ENCODE results near the gene MSL1. TPM values are rescaled to one million over a fixed set of nuclear protein-coding genes. Genes with fewer than 3 reads are reported as not detected.

Gene MSL1
- total and polyA plus RNA-seq, 7 donors = 48.6 to 84.7 (median 67.8) TPM

DNA sequence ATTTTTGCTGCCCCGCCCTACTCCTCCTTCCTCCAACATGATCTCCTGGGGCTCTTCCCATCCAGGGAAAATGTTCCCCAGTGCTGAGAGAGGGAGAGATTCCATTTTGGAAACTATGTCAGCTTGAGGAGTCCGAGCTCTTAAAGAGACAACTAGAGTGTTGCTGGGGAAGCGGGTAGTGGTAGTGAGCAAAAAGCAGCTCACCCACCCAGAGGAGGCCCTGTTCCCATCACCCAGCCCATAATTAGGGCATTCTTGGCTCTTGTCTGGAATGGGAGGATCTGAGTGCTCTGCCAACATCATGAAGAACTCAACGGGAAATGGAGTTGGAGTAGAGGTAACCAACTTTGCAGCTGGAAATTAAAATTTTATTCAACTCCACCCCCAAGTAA is 9.1 kb upstream of the MSL1 start:
- Histone ChIP-seq H3K27me3 (ENCODE audit: insufficient read depth in 3 of 3, low read length in 2 of 3) (no peaks in the 10 kb centered on the region), H3K4me3 (peak overlapping the region; percentile 74), H3K9me3 (no peaks in the 10 kb centered on the region), H3K27ac (peak overlapping the region; percentile 99), H3K36me3 (ENCODE audit: insufficient read depth in 1 of 2, low read depth in 1 of 2) (no peaks in the 10 kb centered on the region), H3K4me1 (peaks cover 66% of the 10 kb centered on the region)
- no peak for DNase-seq
- TF ChIP-seq, protein P1, sequence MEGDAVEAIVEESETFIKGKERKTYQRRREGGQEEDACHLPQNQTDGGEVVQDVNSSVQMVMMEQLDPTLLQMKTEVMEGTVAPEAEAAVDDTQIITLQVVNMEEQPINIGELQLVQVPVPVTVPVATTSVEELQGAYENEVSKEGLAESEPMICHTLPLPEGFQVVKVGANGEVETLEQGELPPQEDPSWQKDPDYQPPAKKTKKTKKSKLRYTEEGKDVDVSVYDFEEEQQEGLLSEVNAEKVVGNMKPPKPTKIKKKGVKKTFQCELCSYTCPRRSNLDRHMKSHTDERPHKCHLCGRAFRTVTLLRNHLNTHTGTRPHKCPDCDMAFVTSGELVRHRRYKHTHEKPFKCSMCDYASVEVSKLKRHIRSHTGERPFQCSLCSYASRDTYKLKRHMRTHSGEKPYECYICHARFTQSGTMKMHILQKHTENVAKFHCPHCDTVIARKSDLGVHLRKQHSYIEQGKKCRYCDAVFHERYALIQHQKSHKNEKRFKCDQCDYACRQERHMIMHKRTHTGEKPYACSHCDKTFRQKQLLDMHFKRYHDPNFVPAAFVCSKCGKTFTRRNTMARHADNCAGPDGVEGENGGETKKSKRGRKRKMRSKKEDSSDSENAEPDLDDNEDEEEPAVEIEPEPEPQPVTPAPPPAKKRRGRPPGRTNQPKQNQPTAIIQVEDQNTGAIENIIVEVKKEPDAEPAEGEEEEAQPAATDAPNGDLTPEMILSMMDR (IDR thresholded peaks at IDR 0.05) = no peak
- intact Hi-C loops (cut with DNase I) = loop anchor here (2.0 kb wide), 3 partner anchors 50 to 56 kb away; partner anchors contain the start of gene THRA (in 1 of the 2)
- WGBS, 3 donors = 27 to 40% (median 38%) methylated on average over 4 of the region's 4 CpGs
- ATAC-seq = peak in 3 of 4 donors; percentile 1 to 5 (median 3)

DNA sequence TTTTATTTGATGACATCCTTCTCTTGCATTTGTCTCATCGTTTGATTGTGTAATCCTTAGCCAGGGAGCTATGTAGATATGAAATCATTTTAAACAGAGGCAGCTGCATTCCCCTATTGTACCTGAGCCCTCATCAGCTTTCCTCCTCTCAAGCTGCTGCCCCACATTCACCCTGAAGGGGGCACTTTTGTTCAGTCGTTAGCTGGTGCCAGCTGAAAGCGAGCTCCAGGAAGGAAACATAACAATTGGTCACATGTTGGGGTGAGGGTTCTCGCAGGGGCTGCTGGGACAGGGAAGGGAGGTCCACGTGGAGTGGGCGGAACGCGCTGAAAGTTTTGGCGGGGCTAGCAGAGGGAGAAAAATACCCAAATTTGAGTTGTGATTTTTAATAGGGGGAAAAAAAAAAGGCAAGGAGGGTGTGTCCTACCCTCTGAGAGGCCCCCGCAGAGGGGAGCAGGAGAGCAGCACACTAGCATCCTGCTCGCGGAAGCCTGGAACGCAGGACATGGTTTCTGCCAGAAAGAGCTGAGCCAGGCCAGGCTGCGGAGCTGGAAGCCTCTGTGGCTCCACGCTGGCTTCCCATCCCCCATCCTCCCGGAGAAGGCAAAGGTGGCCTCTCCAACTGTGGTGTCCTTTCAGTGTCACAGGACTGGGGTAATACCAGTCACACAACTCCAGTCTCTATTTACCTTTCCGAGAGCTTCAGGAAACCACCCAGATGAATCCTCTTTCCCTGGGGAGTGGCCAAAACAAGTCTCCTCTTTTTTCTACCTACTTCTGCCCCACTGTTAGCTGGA is 8.5 kb upstream of the MSL1 start:
- TF ChIP-seq, protein P1 (IDR thresholded peaks at IDR 0.05) = peak; percentile 81
- no peaks in the 10 kb centered on the region for H3K36me3 ChIP-seq (ENCODE audit: insufficient read depth in 1 of 2, low read depth in 1 of 2)
- H3K27me3 ChIP-seq (ENCODE audit: insufficient read depth in 3 of 3, low read length in 2 of 3) = no peaks in the 10 kb centered on the region
- H3K27ac ChIP-seq = peak overlapping the region; percentile 99
- 0 to 1% (median 0%) methylated on average over 17 of the region's 17 CpGs for WGBS, 3 donors
- H3K4me3 ChIP-seq = peak overlapping the region; percentile 74
- peaks cover 62% of the 10 kb centered on the region for H3K4me1 ChIP-seq
- H3K9me3 ChIP-seq = no peaks in the 10 kb centered on the region
- peak; percentile 90 to 94 for DNase-seq
- intact Hi-C loops (cut with DNase I) = loop anchor here (2.0 kb wide), 3 partner anchors 51 to 55 kb away; partner anchors contain the start of gene THRA (in 1 of the 2)
- ATAC-seq = peak; percentile 75 to 80 (median 76)

DNA sequence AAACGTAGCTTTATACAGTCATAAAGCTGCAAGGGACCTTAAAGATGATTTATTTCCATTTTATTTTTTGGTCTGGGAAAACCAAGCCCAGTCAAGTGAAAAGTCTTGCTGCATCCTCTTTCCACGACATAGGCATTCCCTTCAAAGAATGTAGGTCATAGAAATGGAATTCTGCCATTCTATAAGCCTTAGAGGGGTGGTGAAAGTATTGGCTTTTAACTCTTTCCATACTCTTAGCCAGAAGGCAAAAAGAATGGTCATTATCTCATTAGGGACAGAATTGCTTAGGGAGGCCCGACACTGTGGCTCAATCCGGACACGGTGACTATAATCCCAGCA is 7.9 kb upstream of the MSL1 start:
- no peaks in the 10 kb centered on the region for H3K36me3 ChIP-seq (ENCODE audit: insufficient read depth in 1 of 2, low read depth in 1 of 2)
- H3K27ac ChIP-seq = peak overlapping the region; percentile 99
- H3K4me1 ChIP-seq = peaks cover 56% of the 10 kb centered on the region
- DNase-seq (no peak), ATAC-seq (no peak)
- no peaks in the 10 kb centered on the region for H3K9me3 ChIP-seq
- intact Hi-C loops (cut with DNase I) = loop anchor here (2.0 kb wide), 3 partner anchors 51 to 55 kb away; partner anchors contain the start of gene THRA (in 1 of the 2)
- 24 to 28% (median 27%) methylated on average over 5 of the region's 5 CpGs for WGBS, 3 donors
- TF ChIP-seq, protein P1 (IDR thresholded peaks at IDR 0.05) = no peak
- H3K4me3 ChIP-seq = peak overlapping the region; percentile 74
- H3K27me3 ChIP-seq (ENCODE audit: insufficient read depth in 3 of 3, low read length in 2 of 3) = no peaks in the 10 kb centered on the region

DNA sequence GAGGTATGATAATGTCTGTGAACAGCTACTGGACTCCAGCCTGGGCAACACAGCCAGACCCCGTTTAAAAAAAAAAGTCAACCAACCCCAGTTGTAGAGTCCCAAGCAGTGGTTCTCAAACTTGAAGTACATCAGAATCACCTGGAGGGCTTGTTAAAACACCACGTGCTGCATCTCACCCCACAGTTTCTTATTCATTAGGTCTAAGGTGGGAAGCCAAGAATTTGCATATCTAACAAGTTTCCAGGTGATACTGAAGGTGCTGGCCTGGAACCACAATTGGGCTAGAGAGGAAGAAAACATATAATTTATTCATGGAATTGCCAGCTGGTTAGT is 6.7 kb upstream of the MSL1 start:
- TF ChIP-seq, protein P1 (IDR thresholded peaks at IDR 0.05) = no peak
- peak overlapping the region; percentile 99 for H3K27ac ChIP-seq
- intact Hi-C loops (cut with DNase I) = no loop called here
- H3K36me3 ChIP-seq (ENCODE audit: insufficient read depth in 1 of 2, low read depth in 1 of 2) = peaks cover 0 to 6% of the 10 kb centered on the region in 2 donors
- ATAC-seq (no peak), DNase-seq (no peak)
- no peaks in the 10 kb centered on the region for H3K9me3 ChIP-seq
- no peak overlapping the region for H3K4me3 ChIP-seq
- WGBS, 3 donors = 32 to 49% (median 38%) methylated on average over 2 of the region's 2 CpGs
- no peaks in the 10 kb centered on the region for H3K27me3 ChIP-seq (ENCODE audit: insufficient read depth in 3 of 3, low read length in 2 of 3)
- H3K4me1 ChIP-seq = peaks cover 44% of the 10 kb centered on the region
